Endothelial cell of umbilical vein (primary cell): ENCODE results near the gene PHF2. TPM values are rescaled to one million over a fixed set of nuclear protein-coding genes. Genes with fewer than 3 reads are reported as not detected.

Source experiments
- BruUV-seq: library from RNA; stranded (reverse); fragments of 400-500 nt; replicated peaks from 2 replicates; lab custom pipeline; 2021; lab: Mats Ljungman, UMichigan
- CTCF ChIA-PET: fragments of 300-600, 350-600 bp; sonication (Branson Sonifier 250); formaldehyde crosslinking; loops from one replicate; lab custom pipeline; 2021; ENCODE audit warnings: antibody characterized with exemption, inconsistent platforms; lab: Charles Lee
- POLR2A ChIA-PET: fragments of 300-600, 350-600 bp; sonication (Branson Sonifier 250); formaldehyde crosslinking; loops from one replicate; lab custom pipeline; 2021; ENCODE audit warnings: antibody characterized with exemption, inconsistent platforms; lab: Charles Lee
- DNase-seq: peaks from one replicate; pipeline ENCODE4 v3.0.0-alpha.2; 2011; ENCODE audit warnings: low read depth, low spot score
- FAIRE-seq: peaks from 2 replicates; lab custom pipeline; 2011; peaks lifted over from hg19 to GRCh38; lab: Jason Lieb, UNC
- H2AFZ ChIP-seq: 2 replicates; pipeline ENCODE4 v1.6.0; 2012; ENCODE audit warnings: low read depth, low read length, control low read depth, inconsistent platforms
- H3K27ac ChIP-seq: 2 replicates; pipeline ENCODE4 v1.5.1; 2011; ENCODE audit warnings: low read depth, mild to moderate bottlenecking, control low read depth, low read length, moderate library complexity; ENCODE audit not compliant: insufficient read depth
- H3K27me3 ChIP-seq, 2 experiments: 2 replicates each; pipeline versions ENCODE4 v1.6.0 to v1.6.1; 2011; ENCODE audit warnings: low read length in 2 of 2, mixed read lengths in 1 of 2; ENCODE audit not compliant: control insufficient read depth in 2 of 2, insufficient read depth in 2 of 2
- H3K36me3 ChIP-seq, 2 experiments: 2 replicates in 1 of 2; 3 replicates in 1 of 2; pipeline ENCODE4 v1.5.1; 2011; ENCODE audit warnings: low read length in 2 of 2, mild to moderate bottlenecking in 1 of 2, moderate library complexity in 1 of 2; ENCODE audit not compliant: control insufficient read depth in 2 of 2, insufficient read depth in 2 of 2; ENCODE audit errors: extremely low read depth in 1 of 2
- H3K4me1 ChIP-seq: 3 replicates; pipeline ENCODE4 v1.5.1; 2011; ENCODE audit warnings: mild to moderate bottlenecking, low read length; ENCODE audit not compliant: control insufficient read depth, insufficient read depth; ENCODE audit errors: extremely low read depth
- H3K4me2 ChIP-seq: 2 replicates; pipeline ENCODE4 v1.6.1; 2011; ENCODE audit warnings: low read length, control low read depth, mixed read lengths; ENCODE audit not compliant: insufficient read depth
- H3K4me3 ChIP-seq, 3 experiments: fragments of 200-600 bp in 1 of 3; sonication (generic), shearing (Covaris generic) in 1 of 3; replicated peaks in 1 of 3; 2 replicates each; pipeline ENCODE4 v1.5.1; 2011 to 2016; ENCODE audit warnings: control low read depth in 3 of 3, low read length in 3 of 3, mild to moderate bottlenecking in 2 of 3, inconsistent platforms in 1 of 3, low read depth in 1 of 3, moderate library complexity in 1 of 3; ENCODE audit not compliant: insufficient read depth in 1 of 3
- H3K79me2 ChIP-seq: 2 replicates; pipeline ENCODE4 v1.6.0; 2012; ENCODE audit warnings: low read length, inconsistent platforms; ENCODE audit not compliant: control insufficient read depth, insufficient read depth
- H3K9ac ChIP-seq: replicated peaks from 2 replicates; pipeline ENCODE3; 2011; ENCODE audit warnings: low read length, control low read depth; ENCODE audit not compliant: insufficient read depth; ENCODE audit errors: extremely low read depth
- H3K9me1 ChIP-seq: replicated peaks from 3 replicates; pipeline ENCODE4 v1.6.0; 2011; ENCODE audit warnings: mild to moderate bottlenecking, low read length; ENCODE audit not compliant: control insufficient read depth, insufficient read depth; ENCODE audit errors: extremely low read depth
- H3K9me3 ChIP-seq: replicated peaks from 2 replicates; pipeline ENCODE4 v1.5.1; 2012; ENCODE audit warnings: low read length, inconsistent platforms; ENCODE audit not compliant: control insufficient read depth, insufficient read depth
- H4K20me1 ChIP-seq: replicated peaks from 2 replicates; pipeline ENCODE3; 2011; ENCODE audit warnings: mild to moderate bottlenecking, low read length; ENCODE audit not compliant: control insufficient read depth, insufficient read depth; ENCODE audit errors: extremely low read depth
- CTCF ChIP-seq, 2 donors: IDR thresholded peaks; 1 replicate in 1 of 2; 2 replicates in 1 of 2; pipeline ENCODE4 v1.5.1; 2011; ENCODE audit warnings: low read length in 2 of 2, mild to moderate bottlenecking in 2 of 2, moderate library complexity in 2 of 2, control low read depth in 1 of 2, inconsistent platforms in 1 of 2, low read depth in 1 of 2; ENCODE audit not compliant: insufficient read depth in 1 of 2; ENCODE audit errors: extremely low read depth in 1 of 2
- EZH2 ChIP-seq: IDR thresholded peaks from 2 replicates; pipeline ENCODE4 v1.6.1; 2012; ENCODE audit warnings: borderline replicate concordance, low read depth, mild to moderate bottlenecking, moderate library complexity, low read length, inconsistent platforms; ENCODE audit not compliant: severe bottlenecking
- FOS ChIP-seq: IDR thresholded peaks from 2 replicates; pipeline ENCODE4 v1.6.1; 2011; ENCODE audit warnings: mild to moderate bottlenecking, low read length, moderate library complexity, borderline replicate concordance; ENCODE audit not compliant: insufficient read depth
- GATA2 ChIP-seq: IDR thresholded peaks from 2 replicates; pipeline ENCODE4 v1.7.0; 2011; ENCODE audit warnings: low read depth, mild to moderate bottlenecking, moderate library complexity, mixed read lengths, low read length; ENCODE audit not compliant: insufficient read length, insufficient read depth
- JUN ChIP-seq: IDR thresholded peaks from 2 replicates; pipeline ENCODE4 v1.6.1; 2011; ENCODE audit warnings: borderline replicate concordance, low read depth; ENCODE audit not compliant: insufficient read length, insufficient read depth
- MYC ChIP-seq: IDR thresholded peaks from one replicate; pipeline ENCODE4 v1.6.1; 2011; ENCODE audit warnings: mild to moderate bottlenecking, low read depth, low read length
- POLR2A ChIP-seq: IDR thresholded peaks from 2 replicates; pipeline ENCODE4 v1.6.1; 2012; ENCODE audit warnings: low read depth, mild to moderate bottlenecking, control low read depth, low read length
- POLR2AphosphoS5 ChIP-seq: IDR thresholded peaks from 2 replicates; pipeline ENCODE4 v1.6.1; 2012; ENCODE audit warnings: low read depth, mild to moderate bottlenecking, control low read depth, low read length, moderate library complexity; ENCODE audit not compliant: insufficient read depth
- dilution Hi-C: fragments of 300-500 bp; cut with MboI; formaldehyde crosslinking; loops from one replicate; pipeline ENCODE4 v1.15.0; 2019; ENCODE audit warnings: low sequenced_read_pairs; ENCODE audit not compliant: extremely low pct_ligation_motif_present
- intact Hi-C: fragments of 100-400 bp; cut with micrococcal nuclease; formaldehyde crosslinking; loops from one replicate; pipeline ENCODE4 v1.10.0; 2022
- polyA plus RNA-seq, 4 experiments: library from polyadenylated mRNA; depleted of rRNA in 3 of 4; stranded (reverse) in 3 of 4; unstranded in 1 of 4; fragments of >200 nt; gene quantifications; 2 replicates each; pipeline versions ENCODE4 v1.2.1 to v1.2.3, GENCODE V29; 2011 to 2012; ENCODE audit warnings: missing spikeins in 1 of 4
- total RNA-seq: library from RNA; stranded (reverse); gene quantifications from 2 replicates; pipeline ENCODE4 v1.2.3, GENCODE V29; 2021
- TF ChIP-seq, protein P1 (sequence below): IDR thresholded peaks from 2 replicates; pipeline ENCODE4 v1.6.1; 2011; ENCODE audit not compliant: insufficient read depth, insufficient read length

Gene PHF2
- total and polyA plus RNA-seq, 2 donors (not counting 3 experiments of a cell fraction or from before 2014, with no cell fraction given): 9.8 to 22.5 TPM

GRCh38 chr9:93680443-93681268 lies 104.3 kb downstream of the PHF2 start:
- Histone ChIP-seq H2AFZ (no peak overlapping the region), H3K36me3 (peaks cover 0 to 4% of the 10 kb centered on the region in 2 experiments), H3K27me3 (no peaks in the 10 kb centered on the region), H3K4me3 (no peak overlapping the region), H3K27ac (no peak overlapping the region), H3K9me3 (no peaks in the 10 kb centered on the region), H4K20me1 (no peaks in the 10 kb centered on the region), H3K4me1 (peaks cover 13% of the 10 kb centered on the region), H3K79me2 (no peaks in the 10 kb centered on the region), H3K9ac (no peak overlapping the region), H3K4me2 (no peak overlapping the region), H3K9me1 (no peaks in the 10 kb centered on the region)
- intact Hi-C loops (loop anchor here (10.0 kb wide), 1 partner anchor 384 kb away; no protein-coding TSS in a partner anchor), dilution Hi-C loops (no loop called here)
- DNase-seq (no peak), FAIRE-seq (no peak)
- BruUV-seq: no TSS peak
- TF ChIP-seq POLR2AphosphoS5 (no peak), GATA2 (no peak), POLR2A (no peak), MYC (no peak), FOS (no peak), CTCF (IDR thresholded peaks at IDR 0.05; ENCODE audit: extremely low read depth in 1 of 2, insufficient read depth in 1 of 2, low read depth in 1 of 2, low read length in 2 of 2) (no peak), EZH2 (no peak), JUN (no peak)
- TF ChIP-seq, protein P1, sequence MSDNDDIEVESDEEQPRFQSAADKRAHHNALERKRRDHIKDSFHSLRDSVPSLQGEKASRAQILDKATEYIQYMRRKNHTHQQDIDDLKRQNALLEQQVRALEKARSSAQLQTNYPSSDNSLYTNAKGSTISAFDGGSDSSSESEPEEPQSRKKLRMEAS: no peak
- ChIA-PET CTCF (interaction anchor here (1.5 to 8.8 kb wide), 6 partner anchors 98 to 532 kb away, joined by 3 to 154 read pairs (median 16); no protein-coding TSS in a partner anchor), POLR2A (no interaction called here)
